IMR-90 (cell line): Measurements from ENCODE around the gene STARD10. TPM values are rescaled to one million over a fixed set of nuclear protein-coding genes. Genes with fewer than 3 reads are reported as not detected.

Experiments
- ATAC-seq: fragments of 200-7000 bp; cut with Tn5 transposase; 2 replicates; pipeline ENCODE4 v1.9.1; 2020; ENCODE audit warnings: low read depth, mild to moderate bottlenecking, moderate library complexity
- BruUV-seq: library from RNA; stranded (reverse); fragments of 400-500 nt; replicated peaks from 2 replicates; lab custom pipeline; 2021; lab: Mats Ljungman, UMichigan
- CTCF ChIA-PET: fragments of 300-600 bp; formaldehyde crosslinking; extraction: SDS; loops from one replicate; lab custom pipeline; 2021; ENCODE audit warnings: antibody characterized with exemption; lab: Yijun Ruan, JAX
- POLR2A ChIA-PET: fragments of 300-600 bp; sonication (Branson Sonifier 250); formaldehyde crosslinking; loops from one replicate; lab custom pipeline; 2022; ENCODE audit warnings: antibody characterized with exemption; ENCODE audit not compliant: unreplicated experiment; lab: Charles Lee
- DNase-seq: peaks from one replicate; pipeline ENCODE4 v3.0.0; 2013
- H2AFZ ChIP-seq: replicated peaks from 2 replicates; pipeline ENCODE3; 2013; ENCODE audit warnings: low read length, mild to moderate bottlenecking; ENCODE audit not compliant: poor library complexity
- H2AK5ac ChIP-seq: 2 replicates; pipeline ENCODE4 v1.6.1; 2013; ENCODE audit warnings: low read depth, low read length, inconsistent platforms
- H2AK9ac ChIP-seq: replicated peaks from 2 replicates; pipeline ENCODE3; 2013; ENCODE audit warnings: mild to moderate bottlenecking, low read depth, low read length, moderate library complexity; ENCODE audit not compliant: poor library complexity
- H2BK120ac ChIP-seq: 2 replicates; pipeline ENCODE4 v1.6.1; 2013; ENCODE audit warnings: low read depth, low read length, inconsistent platforms
- H2BK15ac ChIP-seq: 3 replicates; pipeline ENCODE4 v1.6.1; 2013; ENCODE audit warnings: low read depth, low read length, inconsistent platforms
- H2BK20ac ChIP-seq: 2 replicates; pipeline ENCODE4 v1.6.1; 2013; ENCODE audit warnings: low read depth, mild to moderate bottlenecking, inconsistent platforms, low read length, moderate library complexity
- H2BK5ac ChIP-seq: 2 replicates; pipeline ENCODE4 v1.6.1; 2013; ENCODE audit warnings: mild to moderate bottlenecking, low read depth, low read length, inconsistent platforms; ENCODE audit not compliant: poor library complexity, severe bottlenecking
- H3K14ac ChIP-seq: replicated peaks from 2 replicates; pipeline ENCODE4 v1.6.1; 2013; ENCODE audit warnings: low read depth, low read length, inconsistent platforms
- H3K18ac ChIP-seq: 2 replicates; pipeline ENCODE4 v1.6.1; 2013; ENCODE audit warnings: low read depth, low read length, control low read depth
- H3K23ac ChIP-seq: 2 replicates; pipeline ENCODE4 v1.6.1; 2013; ENCODE audit warnings: low read depth, low read length, inconsistent platforms
- H3K27ac ChIP-seq: 2 replicates; pipeline ENCODE4 v1.5.1; 2013; ENCODE audit warnings: mild to moderate bottlenecking, control low read depth, low read length; ENCODE audit not compliant: insufficient read depth
- H3K27me3 ChIP-seq: 2 replicates; pipeline ENCODE4 v1.6.1; 2013; ENCODE audit warnings: low read length; ENCODE audit not compliant: control insufficient read depth, insufficient read depth
- H3K36me3 ChIP-seq: 2 replicates; pipeline ENCODE4 v1.6.1; 2013; ENCODE audit warnings: low read length, mixed read lengths; ENCODE audit not compliant: control insufficient read depth, insufficient read depth
- H3K4ac ChIP-seq: 2 replicates; pipeline ENCODE4 v1.6.1; 2013; ENCODE audit warnings: low read depth, low read length, inconsistent platforms
- H3K4me1 ChIP-seq: 2 replicates; pipeline ENCODE4 v1.6.1; 2013; ENCODE audit warnings: low read length, mixed read lengths; ENCODE audit not compliant: control insufficient read depth, insufficient read depth
- H3K4me2 ChIP-seq: 2 replicates; pipeline ENCODE4 v1.6.1; 2013; ENCODE audit warnings: low read depth, mild to moderate bottlenecking, control low read depth, low read length, moderate library complexity
- H3K4me3 ChIP-seq: 2 replicates; pipeline ENCODE4 v1.5.1; 2013; ENCODE audit warnings: low read depth, mild to moderate bottlenecking, control low read depth, low read length, moderate library complexity; ENCODE audit not compliant: insufficient read depth
- H3K56ac ChIP-seq: 2 replicates; pipeline ENCODE4 v1.6.1; 2013; ENCODE audit warnings: low read length, inconsistent platforms; ENCODE audit not compliant: insufficient read depth; ENCODE audit errors: extremely low read depth
- H3K79me1 ChIP-seq, 2 experiments: 2 replicates each; pipeline ENCODE4 v1.6.1; 2013; ENCODE audit warnings: low read length in 2 of 2, inconsistent platforms in 1 of 2, low read depth in 1 of 2
- H3K9ac ChIP-seq: 2 replicates; pipeline ENCODE4 v1.6.1; 2013; ENCODE audit warnings: low read depth, low read length, control low read depth
- H3K9me1 ChIP-seq: 2 replicates; pipeline ENCODE4 v1.6.1; 2013; ENCODE audit warnings: low read length, inconsistent platforms; ENCODE audit not compliant: insufficient read depth
- H3K9me3 ChIP-seq: 2 replicates; pipeline ENCODE4 v1.6.1; 2013; ENCODE audit warnings: low read length; ENCODE audit not compliant: control insufficient read depth, insufficient read depth
- H4K20me1 ChIP-seq: 2 replicates; pipeline ENCODE4 v1.6.1; 2013; ENCODE audit warnings: low read length, inconsistent platforms; ENCODE audit not compliant: insufficient read depth
- H4K5ac ChIP-seq: 2 replicates; pipeline ENCODE4 v1.6.1; 2013; ENCODE audit warnings: mild to moderate bottlenecking, low read depth, low read length, control low read depth
- H4K8ac ChIP-seq, 2 experiments: 2 replicates each; pipeline ENCODE4 v1.6.1; 2013; ENCODE audit warnings: low read depth in 2 of 2, low read length in 2 of 2, control low read depth in 1 of 2, inconsistent platforms in 1 of 2
- H4K91ac ChIP-seq: 2 replicates; pipeline ENCODE4 v1.6.1; 2013; ENCODE audit warnings: low read depth, low read length, inconsistent platforms; ENCODE audit not compliant: insufficient read depth
- CTCF ChIP-seq: conservative IDR thresholded peaks from 2 replicates; pipeline ENCODE4 v1.5.1; 2012; ENCODE audit warnings: mild to moderate bottlenecking, low read depth, low read length, improper control_type of control experiment
- ELK1 ChIP-seq: fragments of 150-350 bp; IDR thresholded peaks from 2 replicates; pipeline ENCODE4 v1.6.1; 2016; ENCODE audit warnings: low read depth, mild to moderate bottlenecking, low read length, moderate library complexity, borderline replicate concordance
- RAD21 ChIP-seq: IDR thresholded peaks from 2 replicates; pipeline ENCODE4 v1.6.1; 2012; ENCODE audit warnings: low read length, improper control_type of control experiment
- SMC3 ChIP-seq: fragments of 150-350 bp; IDR thresholded peaks from 2 replicates; pipeline ENCODE4 v1.6.1; 2016; ENCODE audit warnings: low read depth, mild to moderate bottlenecking, antibody characterized with exemption, low read length, moderate library complexity
- WGBS, 2 experiments: methylation state at CpG; one replicate each; pipeline versions ENCODE4 v1.1.5 to v1.1.7; 2013; ENCODE audit warnings: missing lambda C conversion rate in 2 of 2; ENCODE audit not compliant: insufficient read length in 1 of 2; ENCODE audit errors: extremely low coverage in 2 of 2; 5-methylcytosine and 5-hydroxymethylcytosine counted together
- dilution Hi-C: fragments of 300-500 bp; cut with HindIII; formaldehyde crosslinking; loops from one replicate; pipeline ENCODE4 v1.14.3; 2018; ENCODE audit warnings: low sequenced_read_pairs; ENCODE audit not compliant: unreplicated experiment
- in situ Hi-C: fragments of 300-500 bp; cut with MboI; formaldehyde crosslinking; loops from 3 replicates; pipeline ENCODE4 v1.14.3; 2019; ENCODE audit warnings: low sequenced_read_pairs, inconsistent platforms, mixed read lengths
- intact Hi-C: fragments of 100-400 bp; cut with micrococcal nuclease; formaldehyde crosslinking; loops from 2 replicates; pipeline ENCODE4 v1.10.0; 2022
- polyA plus RNA-seq, 3 experiments: library from polyadenylated mRNA; depleted of rRNA; stranded (reverse); fragments of >200 nt; gene quantifications; 2 replicates each; pipeline ENCODE4 v1.2.3, GENCODE V29; 2012; ENCODE audit warnings: low replicate concordance in 1 of 3
- total RNA-seq: library from RNA; depleted of rRNA; stranded (reverse); fragments of >200 nt; gene quantifications from 2 replicates; pipeline ENCODE4 v1.2.3, GENCODE V29; 2012

The STARD10 gene
- total and polyA plus RNA-seq, 2 of the 4 experiments (the other 2 are of a cell fraction), result 23.8 to 37.4 TPM

- ATAC-seq (no peak), DNase-seq (no peak)
- H2BK15ac ChIP-seq, result no peak overlapping the region
- H4K8ac ChIP-seq, result no peak overlapping the region
- H3K14ac ChIP-seq, result no peak overlapping the region
- H3K4me3 ChIP-seq, result no peak overlapping the region
- no peak overlapping the region for H3K18ac ChIP-seq
- peaks cover 35% of the 10 kb centered on the region for H3K4me1 ChIP-seq
- H4K20me1 ChIP-seq, result peaks cover 18% of the 10 kb centered on the region
- BruUV-seq, result no TSS peak
- ChIA-PET CTCF (no interaction called here), POLR2A (no interaction called here)
- no peak for TF ChIP-seq RAD21
- TF ChIP-seq ELK1, result no peak
- no peak for TF ChIP-seq CTCF
- no peak for TF ChIP-seq SMC3
- no peak overlapping the region for H3K56ac ChIP-seq
- H3K36me3 ChIP-seq, result no peaks in the 10 kb centered on the region
- WGBS, 2 experiments, result 90% methylated on average over 3 of the region's 10 CpGs; no CpG with 5 or more reads in 1 of the 2 experiments
- in situ Hi-C loops (no loop called here), intact Hi-C loops (no loop called here), dilution Hi-C loops (no loop called here)
- no peak overlapping the region for H2BK5ac ChIP-seq
- no peak overlapping the region for H3K23ac ChIP-seq
- H2BK120ac ChIP-seq, result no peak overlapping the region
- no peak overlapping the region for H3K9ac ChIP-seq
- no peaks in the 10 kb centered on the region for H3K27me3 ChIP-seq
- H3K9me3 ChIP-seq, result no peaks in the 10 kb centered on the region
- no peak overlapping the region for H3K4me2 ChIP-seq
- no peak overlapping the region for H2AK9ac ChIP-seq
- H2AK5ac ChIP-seq, result peak overlapping the region; percentile 51; the same call in 1 of the 2 replicates
- no peak overlapping the region for H3K27ac ChIP-seq
- peaks cover 36 to 89% of the 10 kb centered on the region in 2 experiments for H3K79me1 ChIP-seq
- no peak overlapping the region for H2AFZ ChIP-seq
- H4K5ac ChIP-seq, result no peak overlapping the region
- peaks cover 52% of the 10 kb centered on the region for H3K9me1 ChIP-seq
- H2BK20ac ChIP-seq, result no peak overlapping the region
- peak overlapping the region; percentile 10; the same call in 1 of the 2 replicates for H4K91ac ChIP-seq
- peak overlapping the region; percentile 18; the same call in 1 of the 2 replicates for H3K4ac ChIP-seq
Measured at GRCh38 chr11:72739240-72740059, 54.4 kb downstream of the STARD10 start.
